Effector CD8-positive, alpha-beta T cell (primary cell): Measurements from ENCODE around the gene LRPAP1.
"Not testable (repeated sequence)": the region's sequence is repeated elsewhere in the genome, so short reads cannot be mapped to it uniquely, and the experiment has no call there.

ENCODE experiments used
- DNase-seq: peaks from one replicate; lab custom pipeline; 2025; lab: John Stamatoyannopoulos, UW

LRPAP1 gene

GRCh38 chr4:3461515-3462291, 70.5 kb downstream of the LRPAP1 start:
- no peak for DNase-seq

GRCh38 chr4:3460926-3461325, 71.3 kb downstream of the LRPAP1 start:
- no peak for DNase-seq

- not testable (repeated sequence) for DNase-seq
These were observed 73.1 kb downstream of the LRPAP1 start for GRCh38 chr4:3459156-3459555.

GRCh38 chr4:3458371-3458770, 73.9 kb downstream of the LRPAP1 start:
- no peak for DNase-seq

- not testable (repeated sequence) for DNase-seq
These were observed 76.6 kb downstream of the LRPAP1 start for GRCh38 chr4:3455596-3455995.
